HEK293 (cell line): ENCODE measurements around the gene SLC35E2B.
"Not testable (repeated sequence)": the region's sequence is repeated elsewhere in the genome, so short reads cannot be mapped to it uniquely, and the experiment has no call there.

Source experiments
- ATF2 ChIP-seq: fragments of 450-650 bp; formaldehyde crosslinking; IDR thresholded peaks from 2 replicates; pipeline ENCODE4 v1.5.1; 2016; ENCODE audit warnings: missing biosample characterization, missing genetic modification characterization, low read depth
- CTCF ChIP-seq: fragments of 450-650 bp; formaldehyde crosslinking; IDR thresholded peaks from 2 replicates; pipeline ENCODE4 v1.5.1; 2016; ENCODE audit warnings: missing biosample characterization, missing genetic modification characterization
- KLF1 ChIP-seq: fragments of 450-650 bp; formaldehyde crosslinking; IDR thresholded peaks from 2 replicates; pipeline ENCODE4 v1.5.1; 2016; ENCODE audit warnings: missing biosample characterization, missing genetic modification characterization
- PRDM10 ChIP-seq: fragments of 450-650 bp; formaldehyde crosslinking; IDR thresholded peaks from 2 replicates; pipeline ENCODE4 v1.5.1; 2016; ENCODE audit warnings: missing biosample characterization, missing genetic modification characterization
- YY1 ChIP-seq: fragments of 450-650 bp; formaldehyde crosslinking; IDR thresholded peaks from 2 replicates; pipeline ENCODE4 v1.5.1; 2018; ENCODE audit warnings: missing biosample characterization, missing genetic modification characterization
- ZBTB21 ChIP-seq: fragments of 450-650 bp; formaldehyde crosslinking; IDR thresholded peaks from 2 replicates; pipeline ENCODE4 v1.5.1; 2017; ENCODE audit warnings: missing biosample characterization, missing genetic modification characterization
- ZBTB8A ChIP-seq: fragments of 450-650 bp; formaldehyde crosslinking; IDR thresholded peaks from 2 replicates; pipeline ENCODE4 v1.5.1; 2016; ENCODE audit warnings: missing biosample characterization, missing genetic modification characterization
- ZFP3 ChIP-seq: fragments of 450-650 bp; formaldehyde crosslinking; IDR thresholded peaks from 2 replicates; pipeline ENCODE4 v1.5.1; 2016; ENCODE audit warnings: low read depth, missing biosample characterization, missing genetic modification characterization
- ZNF121 ChIP-seq: fragments of 450-650 bp; formaldehyde crosslinking; IDR thresholded peaks from 2 replicates; pipeline ENCODE4 v1.5.1; 2016; ENCODE audit warnings: missing biosample characterization, missing genetic modification characterization
- ZNF169 ChIP-seq: fragments of 450-650 bp; formaldehyde crosslinking; IDR thresholded peaks from 2 replicates; pipeline ENCODE4 v1.5.1; 2016; ENCODE audit warnings: missing biosample characterization, missing genetic modification characterization
- ZNF658 ChIP-seq: fragments of 450-650 bp; formaldehyde crosslinking; IDR thresholded peaks from 2 replicates; pipeline ENCODE4; 2016; ENCODE audit warnings: missing biosample characterization, missing genetic modification characterization
- ZNF76 ChIP-seq: fragments of 450-650 bp; formaldehyde crosslinking; IDR thresholded peaks from 2 replicates; pipeline ENCODE4; 2016; ENCODE audit warnings: low read depth, missing biosample characterization, missing genetic modification characterization, borderline replicate concordance
- ZNF768 ChIP-seq: fragments of 450-650 bp; formaldehyde crosslinking; IDR thresholded peaks from 2 replicates; pipeline ENCODE4 v1.5.1; 2018; ENCODE audit warnings: missing biosample characterization, mild to moderate bottlenecking, missing genetic modification characterization

- not testable (repeated sequence) for TF ChIP-seq ZNF121 (tag by site-specific recombination); CTCF (tag by site-specific recombination); ZNF768 (tag by site-specific recombination); ZBTB8A; ATF2 (tag by site-specific recombination); ZNF658; PRDM10 (tag by site-specific recombination); ZFP3 (tag by site-specific recombination); ZNF169; ZBTB21 (tag by site-specific recombination); ZNF76 (tag by site-specific recombination); KLF1 (tag by site-specific recombination); YY1 (tag by site-specific recombination)
Measured at GRCh38 chr1:1647567-1648241, 44.9 kb downstream of the SLC35E2B start.
